Neural progenitor cell (in vitro differentiated cells): ENCODE results near the gene HSD3B1.

Experiments used
- CTCF ChIP-seq: fragments of 200-600 bp; sonication (generic); IDR thresholded peaks from 2 replicates; pipeline ENCODE4 v1.5.1; 2017; ENCODE audit warnings: antibody characterized with exemption, mild to moderate bottlenecking
- EZH2phosphoT487 ChIP-seq: fragments of 200-600 bp; sonication (generic); IDR thresholded peaks from 2 replicates; pipeline ENCODE4 v1.6.1; 2017; ENCODE audit warnings: antibody characterized with exemption

GRCh38 chr1:119542492-119542946 is 35.5 kb downstream of the HSD3B1 start:
- TF ChIP-seq CTCF = no peak
- TF ChIP-seq EZH2phosphoT487 = no peak
